ENCODE data around the gene CDX1.

DNA sequence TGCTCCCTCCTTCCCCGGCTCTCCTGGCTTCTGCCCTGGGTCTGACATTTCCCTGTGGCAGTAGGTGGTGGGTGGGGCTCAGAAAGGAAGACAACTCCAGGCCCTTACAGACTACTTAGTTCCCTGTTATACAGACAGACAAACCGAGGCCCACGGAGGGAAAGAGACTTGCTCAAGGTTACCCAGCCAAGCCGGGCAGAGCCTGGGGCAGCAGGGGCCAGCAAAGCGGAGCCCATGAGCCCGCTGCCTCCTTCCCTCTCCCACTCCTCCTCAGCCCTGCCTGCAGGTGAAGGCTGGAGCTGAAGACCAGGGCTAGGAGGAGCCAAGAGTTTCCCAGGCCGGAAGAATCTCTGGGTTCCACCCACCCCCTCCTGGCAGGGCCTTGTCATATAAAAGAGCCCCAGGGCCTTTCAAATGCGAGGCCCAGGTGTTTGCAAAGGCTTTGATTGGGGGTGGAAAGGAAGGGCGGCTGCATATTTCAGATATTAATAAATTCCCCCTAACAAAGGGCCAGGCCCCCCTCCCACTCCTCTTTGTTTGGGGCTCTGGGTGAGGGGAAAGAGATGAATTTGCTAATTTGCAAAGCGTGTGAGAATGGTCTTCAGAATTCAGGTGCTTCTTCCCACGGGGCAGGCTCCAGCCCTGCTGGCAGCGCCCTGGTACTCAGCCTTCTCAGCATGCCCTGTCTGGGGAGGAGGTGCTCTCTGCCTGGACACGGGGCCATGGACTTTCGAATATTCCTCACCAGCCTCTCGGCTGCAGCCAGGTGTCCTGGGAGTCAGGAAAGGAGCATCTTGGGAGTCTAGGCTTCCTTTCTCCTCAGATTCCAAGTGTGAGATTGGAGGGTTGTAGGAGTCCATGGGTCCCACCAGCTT, 44.8 kb downstream of the CDX1 start:
- TF ChIP-seq CTCF (conservative IDR thresholded peaks at IDR 0.05; ENCODE audit: low read depth, low read length) (no peak), EZH2 (IDR thresholded peaks at IDR 0.05; ENCODE audit: low read length, unreplicated experiment) (no peak)
